VCaP (cell line): ENCODE results near the gene MFSD6.

Experiments
- H3K27ac ChIP-seq: fragments of 450-650 bp; 2 replicates; pipeline ENCODE4 v1.5.1; 2017
- CTCF ChIP-seq: fragments of 450-650 bp; conservative IDR thresholded peaks from 2 replicates; pipeline ENCODE4 v1.5.1; 2017; ENCODE audit warnings: mild to moderate bottlenecking, moderate library complexity

Gene MFSD6

GRCh38 chr2:190503088-190503487, 94.9 kb downstream of the MFSD6 start:
- H3K27ac ChIP-seq = no peak overlapping the region
- TF ChIP-seq CTCF = no peak

GRCh38 chr2:190504912-190505311, 96.8 kb downstream of the MFSD6 start:
- H3K27ac ChIP-seq = no peak overlapping the region
- TF ChIP-seq CTCF = no peak

GRCh38 chr2:190505696-190506095, 97.5 kb downstream of the MFSD6 start:
- TF ChIP-seq CTCF = no peak
- peak overlapping the region; percentile 88; the same call in 1 of the 2 replicates for H3K27ac ChIP-seq

- no peak for TF ChIP-seq CTCF
- peak overlapping the region; percentile 88 for H3K27ac ChIP-seq
Measured at GRCh38 chr2:190506666-190507065, 98.5 kb downstream of the MFSD6 start.

- H3K27ac ChIP-seq = peak overlapping the region; percentile 88
- no peak for TF ChIP-seq CTCF
Measured at GRCh38 chr2:190507135-190507534, 99.0 kb downstream of the MFSD6 start.

GRCh38 chr2:190509895-190510294, 101.7 kb downstream of the MFSD6 start:
- H3K27ac ChIP-seq = peak overlapping the region; percentile 88

- TF ChIP-seq CTCF = peak; percentile 72
- peak overlapping the region; percentile 88 for H3K27ac ChIP-seq
Measured at GRCh38 chr2:190511104-190511503, 102.9 kb downstream of the MFSD6 start.

GRCh38 chr2:190512539-190513095, 104.5 kb downstream of the MFSD6 start:
- no peak overlapping the region for H3K27ac ChIP-seq
- TF ChIP-seq CTCF = no peak
